ENCODE results near the gene ANKRD44.

ANKRD44 gene

GRCh38 chr2:196941398-196942078, 369.0 kb downstream of the ANKRD44 start:
- H3K4me1 ChIP-seq (ENCODE audit: control insufficient read depth, low read length), result no peaks in the 10 kb centered on the region
- H3K79me2 ChIP-seq (ENCODE audit: control insufficient read depth, low read length), result no peaks in the 10 kb centered on the region
- no peak overlapping the region for H3K4me3 ChIP-seq (ENCODE audit: low read length)
- no peaks in the 10 kb centered on the region for H4K20me1 ChIP-seq (ENCODE audit: control insufficient read depth, insufficient read depth, low read depth, low read length)
- no peaks in the 10 kb centered on the region for H3K9me3 ChIP-seq (ENCODE audit: control insufficient read depth, insufficient read depth, low read length)
- TF ChIP-seq EZH2phosphoT487 (IDR thresholded peaks at IDR 0.05; ENCODE audit: borderline replicate concordance, low read length) (no peak), CTCF (IDR thresholded peaks at IDR 0.05; ENCODE audit: low read depth, low read length, poor library complexity, severe bottlenecking) (no peak)
- H3F3A ChIP-seq (ENCODE audit: control insufficient read depth, insufficient read depth), result no peaks in the 10 kb centered on the region
- H3K4me2 ChIP-seq (ENCODE audit: low read length), result no peak overlapping the region
- no peaks in the 10 kb centered on the region for H3K36me3 ChIP-seq (ENCODE audit: control insufficient read depth, low read length)
- no peaks in the 10 kb centered on the region for H3K27me3 ChIP-seq (ENCODE audit: control insufficient read depth, low read length)
- no peaks in the 10 kb centered on the region for H3K9me2 ChIP-seq (replicated peaks; ENCODE audit: control insufficient read depth, low read length)
- H3K27ac ChIP-seq (ENCODE audit: low read depth, low read length), result no peak overlapping the region

GRCh38 chr2:196939371-196939770, 371.2 kb downstream of the ANKRD44 start:
- Histone ChIP-seq H3F3A (ENCODE audit: control insufficient read depth, insufficient read depth) (no peaks in the 10 kb centered on the region), H3K36me3 (ENCODE audit: control insufficient read depth, low read length) (no peaks in the 10 kb centered on the region), H3K4me3 (ENCODE audit: low read length) (no peak overlapping the region), H3K4me1 (ENCODE audit: control insufficient read depth, low read length) (no peaks in the 10 kb centered on the region), H3K9me2 (replicated peaks; ENCODE audit: control insufficient read depth, low read length) (no peaks in the 10 kb centered on the region), H3K27ac (ENCODE audit: low read depth, low read length) (no peak overlapping the region), H3K27me3 (ENCODE audit: control insufficient read depth, low read length) (no peaks in the 10 kb centered on the region), H3K9me3 (ENCODE audit: control insufficient read depth, insufficient read depth, low read length) (no peaks in the 10 kb centered on the region), H3K4me2 (ENCODE audit: low read length) (no peak overlapping the region), H3K79me2 (ENCODE audit: control insufficient read depth, low read length) (no peaks in the 10 kb centered on the region), H4K20me1 (ENCODE audit: control insufficient read depth, insufficient read depth, low read depth, low read length) (no peaks in the 10 kb centered on the region)
- no peak for TF ChIP-seq EZH2phosphoT487 (IDR thresholded peaks at IDR 0.05; ENCODE audit: borderline replicate concordance, low read length)
- no peak for TF ChIP-seq CTCF (IDR thresholded peaks at IDR 0.05; ENCODE audit: low read depth, low read length, poor library complexity, severe bottlenecking)

Measured in DOHH2 (cell line).